Parathyroid adenoma (tissue), 2 donors: ENCODE data around the gene POLA2.

ENCODE experiments used
- H2AFZ ChIP-seq: fragments of 300-600 bp; sonication (generic); one replicate; pipeline ENCODE4 v1.7.0; 2017; ENCODE audit warnings: antibody characterized with exemption, mild to moderate bottlenecking
- H3K27ac ChIP-seq: fragments of 300-600 bp; sonication (generic); one replicate; pipeline ENCODE4 v1.7.0; 2017
- H3K27me3 ChIP-seq: fragments of 300-600 bp; sonication (generic); one replicate; pipeline ENCODE4 v1.7.0; 2017; ENCODE audit warnings: low read length; ENCODE audit not compliant: control insufficient read depth, insufficient read depth
- H3K36me3 ChIP-seq: fragments of 300-600 bp; sonication (generic); one replicate; pipeline ENCODE4 v1.7.0; 2017; ENCODE audit warnings: low read length; ENCODE audit not compliant: control insufficient read depth, insufficient read depth
- H3K4me1 ChIP-seq: fragments of 300-600 bp; sonication (generic); one replicate; pipeline ENCODE4 v1.7.0; 2017; ENCODE audit warnings: control low read depth
- H3K4me2 ChIP-seq: fragments of 300-600 bp; sonication (generic); one replicate; pipeline ENCODE4 v1.7.0; 2017; ENCODE audit warnings: low read length
- H3K4me3 ChIP-seq: fragments of 300-600 bp; sonication (generic); one replicate; pipeline ENCODE4 v1.7.0; 2017; ENCODE audit warnings: low read depth, low read length
- H3K79me2 ChIP-seq: fragments of 300-600 bp; sonication (generic); one replicate; pipeline ENCODE4 v1.7.0; 2017; ENCODE audit warnings: control low read depth
- H3K9ac ChIP-seq: fragments of 300-600 bp; sonication (generic); one replicate; pipeline ENCODE4 v1.7.0; 2017; ENCODE audit warnings: mild to moderate bottlenecking
- H3K9me3 ChIP-seq: fragments of 300-600 bp; sonication (generic); one replicate; pipeline ENCODE4 v1.7.0; 2017; ENCODE audit warnings: low read length; ENCODE audit not compliant: control insufficient read depth
- TF ChIP-seq, protein P1 (sequence below): fragments of 300-600 bp; sonication (generic); IDR thresholded peaks from one replicate; pipeline ENCODE4 v1.7.0; 2017; ENCODE audit warnings: antibody characterized with exemption, mild to moderate bottlenecking
- donor health status: primary hyperparathyroidism.

Gene POLA2

DNA sequence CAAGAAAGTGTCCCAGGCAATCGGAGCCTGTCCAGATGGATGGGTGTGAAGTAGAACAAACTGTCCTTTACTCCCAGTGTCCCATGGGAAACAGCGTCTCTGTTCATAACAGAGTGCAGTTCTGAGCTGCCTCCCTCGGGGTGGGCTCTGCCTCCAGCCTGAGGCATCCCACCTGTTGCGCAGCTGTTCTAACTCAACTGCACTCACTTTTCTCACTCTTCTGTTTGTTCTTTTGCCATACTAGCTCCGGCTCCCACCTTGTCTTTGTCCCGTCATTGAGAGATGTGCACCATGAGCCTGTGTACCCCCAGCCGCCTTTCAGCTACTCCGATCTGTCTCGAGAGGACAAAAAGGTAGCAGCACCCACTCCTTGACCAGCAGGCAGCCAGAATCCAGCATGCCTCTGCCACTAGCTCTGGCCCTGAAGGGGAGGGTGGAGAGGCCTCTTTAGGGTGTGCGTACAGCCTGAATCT is 32.2 kb downstream of the POLA2 start:
- Histone ChIP-seq H3K4me1 (no peaks in the 10 kb centered on the region), H3K36me3 (no peaks in the 10 kb centered on the region), H3K27me3 (no peaks in the 10 kb centered on the region), H3K4me2 (no peak overlapping the region), H3K9ac (no peak overlapping the region), H3K4me3 (no peak overlapping the region), H2AFZ (no peak overlapping the region), H3K9me3 (no peaks in the 10 kb centered on the region), H3K27ac (no peak overlapping the region), H3K79me2 (no peaks in the 10 kb centered on the region)
- TF ChIP-seq, protein P1, sequence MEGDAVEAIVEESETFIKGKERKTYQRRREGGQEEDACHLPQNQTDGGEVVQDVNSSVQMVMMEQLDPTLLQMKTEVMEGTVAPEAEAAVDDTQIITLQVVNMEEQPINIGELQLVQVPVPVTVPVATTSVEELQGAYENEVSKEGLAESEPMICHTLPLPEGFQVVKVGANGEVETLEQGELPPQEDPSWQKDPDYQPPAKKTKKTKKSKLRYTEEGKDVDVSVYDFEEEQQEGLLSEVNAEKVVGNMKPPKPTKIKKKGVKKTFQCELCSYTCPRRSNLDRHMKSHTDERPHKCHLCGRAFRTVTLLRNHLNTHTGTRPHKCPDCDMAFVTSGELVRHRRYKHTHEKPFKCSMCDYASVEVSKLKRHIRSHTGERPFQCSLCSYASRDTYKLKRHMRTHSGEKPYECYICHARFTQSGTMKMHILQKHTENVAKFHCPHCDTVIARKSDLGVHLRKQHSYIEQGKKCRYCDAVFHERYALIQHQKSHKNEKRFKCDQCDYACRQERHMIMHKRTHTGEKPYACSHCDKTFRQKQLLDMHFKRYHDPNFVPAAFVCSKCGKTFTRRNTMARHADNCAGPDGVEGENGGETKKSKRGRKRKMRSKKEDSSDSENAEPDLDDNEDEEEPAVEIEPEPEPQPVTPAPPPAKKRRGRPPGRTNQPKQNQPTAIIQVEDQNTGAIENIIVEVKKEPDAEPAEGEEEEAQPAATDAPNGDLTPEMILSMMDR = no peak

DNA sequence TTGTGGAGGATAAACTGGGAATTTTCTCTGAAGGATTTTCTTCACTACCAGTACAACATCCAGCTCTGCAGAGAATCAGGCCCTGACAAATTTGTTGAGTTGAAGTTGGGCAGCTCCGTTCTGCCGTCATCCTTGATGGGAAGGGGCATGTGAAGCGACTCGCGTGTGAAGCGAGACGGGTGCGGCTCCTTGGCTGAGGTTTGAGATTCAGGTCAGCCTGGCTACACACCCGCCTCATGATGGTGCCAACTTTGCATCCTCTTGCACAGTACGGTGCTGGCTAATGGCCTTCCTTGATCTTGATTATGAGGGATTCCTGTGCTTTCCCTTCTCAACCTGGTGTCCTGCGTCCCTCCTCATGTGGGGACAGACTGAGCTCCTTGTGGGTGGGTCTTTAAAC is 33.2 kb downstream of the POLA2 start:
- H3K79me2 ChIP-seq = no peaks in the 10 kb centered on the region
- no peak overlapping the region for H3K4me3 ChIP-seq
- no peak overlapping the region for H3K4me2 ChIP-seq
- H3K9me3 ChIP-seq = no peaks in the 10 kb centered on the region
- no peak overlapping the region for H3K9ac ChIP-seq
- H3K27me3 ChIP-seq = no peaks in the 10 kb centered on the region
- no peak overlapping the region for H3K27ac ChIP-seq
- TF ChIP-seq, protein P1 = no peak
- no peak overlapping the region for H2AFZ ChIP-seq
- no peaks in the 10 kb centered on the region for H3K4me1 ChIP-seq
- no peaks in the 10 kb centered on the region for H3K36me3 ChIP-seq

DNA sequence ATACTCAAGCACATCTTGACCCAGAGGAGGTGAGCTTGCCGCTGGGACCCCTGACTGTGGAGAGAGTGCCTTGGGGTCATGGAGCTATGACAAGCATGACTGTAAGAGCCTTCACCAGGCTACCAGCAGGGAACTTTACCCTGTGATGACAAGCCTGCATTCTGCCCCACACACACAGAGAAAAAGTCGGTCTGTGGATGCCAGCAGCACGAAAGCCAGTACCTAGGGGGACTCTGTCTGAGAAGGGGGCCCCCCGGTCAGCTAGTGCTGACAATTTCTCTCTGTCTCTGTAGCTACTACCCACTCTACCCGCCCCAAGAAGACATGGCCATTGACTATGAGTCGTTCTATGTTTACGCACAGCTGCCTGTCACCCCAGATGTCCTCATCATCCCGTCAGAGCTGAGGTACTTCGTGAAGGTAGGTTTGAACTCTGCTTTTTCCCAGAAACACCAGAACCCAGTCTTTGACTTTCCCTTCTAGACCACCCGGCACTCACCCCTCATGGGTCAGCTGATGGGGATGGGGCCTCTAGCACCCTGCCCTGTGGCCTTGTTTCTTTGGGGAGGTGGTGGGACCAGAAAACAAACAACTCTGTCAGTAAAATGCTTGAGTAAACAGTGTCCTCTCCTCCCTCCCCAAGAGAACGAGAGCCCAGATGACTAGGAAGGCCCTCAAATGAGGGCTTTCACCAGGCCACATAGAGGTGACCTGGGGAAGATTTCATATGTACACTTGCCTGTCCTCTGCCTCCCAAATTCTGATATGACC is 34.0 kb downstream of the POLA2 start:
- Histone ChIP-seq H3K36me3 (no peaks in the 10 kb centered on the region), H3K4me1 (no peaks in the 10 kb centered on the region), H3K9me3 (no peaks in the 10 kb centered on the region), H3K79me2 (no peaks in the 10 kb centered on the region), H3K9ac (no peak overlapping the region), H3K27ac (no peak overlapping the region), H2AFZ (no peak overlapping the region), H3K4me2 (no peak overlapping the region), H3K4me3 (no peak overlapping the region), H3K27me3 (no peaks in the 10 kb centered on the region)
- TF ChIP-seq, protein P1 = no peak

DNA sequence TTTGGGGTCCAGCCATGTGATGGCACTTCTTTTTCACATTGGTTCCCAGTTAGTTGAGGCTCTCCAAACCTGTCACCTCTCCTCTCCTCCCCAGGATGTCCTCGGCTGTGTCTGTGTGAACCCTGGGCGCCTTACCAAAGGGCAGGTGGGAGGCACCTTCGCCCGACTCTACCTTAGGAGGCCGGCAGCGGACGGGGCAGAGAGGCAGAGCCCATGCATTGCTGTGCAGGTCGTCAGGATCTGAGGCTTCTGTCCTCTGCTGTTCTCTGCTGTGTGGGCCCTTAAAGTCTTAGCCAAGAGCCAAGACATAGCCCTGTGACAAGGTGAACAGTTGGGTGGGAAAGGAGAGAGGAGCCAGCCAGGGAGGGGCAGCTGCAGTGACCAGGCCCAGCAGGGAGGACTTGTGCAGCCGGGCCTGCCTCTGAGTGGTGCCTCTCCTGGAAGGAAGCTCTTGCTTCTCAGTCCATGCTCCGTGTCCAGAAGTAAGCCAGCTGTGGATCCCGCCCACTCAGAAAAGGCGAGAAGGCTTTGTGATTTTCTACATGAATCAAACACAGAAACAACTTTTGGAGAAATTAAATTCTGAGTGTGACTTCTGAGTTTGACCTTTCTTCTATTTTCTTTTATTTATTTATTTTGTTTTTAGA is 35.4 kb downstream of the POLA2 start:
- Histone ChIP-seq H3K36me3 (no peaks in the 10 kb centered on the region), H3K4me2 (no peak overlapping the region), H3K27me3 (no peaks in the 10 kb centered on the region), H3K79me2 (no peaks in the 10 kb centered on the region), H3K27ac (no peak overlapping the region), H3K4me1 (no peaks in the 10 kb centered on the region), H2AFZ (no peak overlapping the region), H3K4me3 (no peak overlapping the region), H3K9ac (no peak overlapping the region), H3K9me3 (no peaks in the 10 kb centered on the region)
- TF ChIP-seq, protein P1 = no peak
